Liver (tissue), 9 donors: Measurements from ENCODE around the gene RARG. TPM values are rescaled to one million over a fixed set of nuclear protein-coding genes. Genes with fewer than 3 reads are reported as not detected.

Experiments
- DNase-seq: peaks from one replicate; pipeline ENCODE4 v3.0.0-alpha.2; 2017; ENCODE audit warnings: low spot score
- H3K27ac ChIP-seq, 2 donors: one replicate each; pipeline ENCODE4 v1.7.0; 2013; ENCODE audit warnings: inconsistent platforms in 2 of 2, low read length in 2 of 2, control low read depth in 1 of 2, low read depth in 1 of 2, mild to moderate bottlenecking in 1 of 2
- H3K27me3 ChIP-seq, 4 donors: one replicate each; pipeline versions ENCODE4 v1.6.1 to v1.7.0; 2013; ENCODE audit warnings: low read length in 3 of 4, inconsistent platforms in 1 of 4, mild to moderate bottlenecking in 1 of 4, moderate library complexity in 1 of 4; ENCODE audit not compliant: control insufficient read depth in 4 of 4, insufficient read depth in 4 of 4
- H3K36me3 ChIP-seq, 4 donors: one replicate each; pipeline versions ENCODE4 v1.6.1 to v1.7.0; 2013; ENCODE audit warnings: low read length in 3 of 4, mild to moderate bottlenecking in 3 of 4, low read depth in 1 of 4, moderate library complexity in 1 of 4; ENCODE audit not compliant: control insufficient read depth in 4 of 4, insufficient read depth in 3 of 4
- H3K4me1 ChIP-seq, 4 donors: one replicate each; pipeline versions ENCODE4 v1.6.1 to v1.7.0; 2013; ENCODE audit warnings: low read length in 3 of 4, mild to moderate bottlenecking in 3 of 4, moderate library complexity in 1 of 4; ENCODE audit not compliant: control insufficient read depth in 4 of 4, insufficient read depth in 4 of 4
- H3K4me3 ChIP-seq, 3 donors: one replicate each; pipeline versions ENCODE4 v1.6.1 to v1.7.0; 2013; ENCODE audit warnings: low read length in 3 of 3, control low read depth in 1 of 3, low read depth in 1 of 3, mild to moderate bottlenecking in 1 of 3
- H3K9ac ChIP-seq, 2 donors: one replicate each; pipeline ENCODE4 v1.7.0; 2013; ENCODE audit warnings: low read length in 2 of 2, mild to moderate bottlenecking in 2 of 2, moderate library complexity in 2 of 2, control low read depth in 1 of 2, low read depth in 1 of 2
- H3K9me3 ChIP-seq, 4 donors: one replicate each; pipeline versions ENCODE4 v1.6.1 to v1.7.0; 2013; ENCODE audit warnings: low read length in 3 of 4; ENCODE audit not compliant: control insufficient read depth in 4 of 4
- ATF3 ChIP-seq: IDR thresholded peaks from 2 replicates; pipeline ENCODE4 v1.6.1; 2016; ENCODE audit warnings: antibody characterized with exemption
- CTCF ChIP-seq: fragments of 150-350 bp; IDR thresholded peaks from 2 replicates; pipeline ENCODE4 v1.5.1; 2017; ENCODE audit warnings: improper control_type of control experiment, low read depth, low read length; ENCODE audit not compliant: missing input control
- EGR1 ChIP-seq, 2 donors: IDR thresholded peaks; 2 replicates each; pipeline ENCODE4 v1.6.1; 2016 to 2018; ENCODE audit warnings: antibody characterized with exemption in 2 of 2, low read depth in 2 of 2
- FOXA1 ChIP-seq: IDR thresholded peaks from 2 replicates; pipeline ENCODE4 v1.6.1; 2016; ENCODE audit warnings: antibody characterized with exemption
- FOXA2 ChIP-seq: IDR thresholded peaks from 2 replicates; pipeline ENCODE4 v1.6.1; 2016; ENCODE audit warnings: antibody characterized with exemption
- GABPA ChIP-seq, 2 donors: IDR thresholded peaks in 1 of 2; conservative IDR thresholded peaks in 1 of 2; 2 replicates each; pipeline ENCODE4 v1.6.1; 2016; ENCODE audit warnings: antibody characterized with exemption in 2 of 2, mild to moderate bottlenecking in 1 of 2, moderate library complexity in 1 of 2
- HNF4A ChIP-seq, 2 donors: conservative IDR thresholded peaks; 2 replicates each; pipeline ENCODE4 v1.6.1; 2016; ENCODE audit warnings: antibody characterized with exemption in 2 of 2, mild to moderate bottlenecking in 2 of 2
- HNF4G ChIP-seq: IDR thresholded peaks from 2 replicates; pipeline ENCODE4 v1.6.1; 2016; ENCODE audit warnings: antibody characterized with exemption
- NR2F2 ChIP-seq: IDR thresholded peaks from 2 replicates; pipeline ENCODE4 v1.6.1; 2016; ENCODE audit warnings: antibody characterized with exemption
- RAD21 ChIP-seq, 2 donors: IDR thresholded peaks; 2 replicates each; pipeline ENCODE4 v1.6.1; 2016; ENCODE audit warnings: antibody characterized with exemption in 2 of 2, mild to moderate bottlenecking in 2 of 2
- RXRA ChIP-seq, 2 donors: IDR thresholded peaks; 2 replicates each; pipeline ENCODE4 v1.6.1; 2017 to 2018; ENCODE audit warnings: antibody characterized with exemption in 2 of 2, mild to moderate bottlenecking in 1 of 2
- SP1 ChIP-seq: IDR thresholded peaks from 2 replicates; pipeline ENCODE4 v1.6.1; 2018; ENCODE audit warnings: antibody characterized with exemption, mild to moderate bottlenecking
- TAF1 ChIP-seq: conservative IDR thresholded peaks from 2 replicates; pipeline ENCODE4 v1.6.1; 2016; ENCODE audit warnings: antibody characterized with exemption, mild to moderate bottlenecking
- YY1 ChIP-seq: IDR thresholded peaks from 2 replicates; pipeline ENCODE4 v1.6.1; 2016; ENCODE audit warnings: antibody characterized with exemption, mild to moderate bottlenecking
- ZBTB33 ChIP-seq: IDR thresholded peaks from 2 replicates; pipeline ENCODE4 v1.6.1; 2016; ENCODE audit warnings: antibody characterized with exemption
- WGBS: extraction: QIAGEN DNeasy Blood & Tissue Kit; methylation state at CpG from one replicate; pipeline ENCODE4 v1.1.7; 2013; 5-methylcytosine and 5-hydroxymethylcytosine counted together
- polyA plus RNA-seq, 2 donors: library from polyadenylated mRNA; stranded (reverse) in 1 of 2; unstranded in 1 of 2; fragments of 200-250 nt in 1 of 2; fragments of >200 nt in 1 of 2; fragmentation: Nextera tagmentation in 1 of 2; extraction: Ambion mirVana in 1 of 2; gene quantifications; one replicate each; pipeline versions ENCODE4 v1.2.1 to v1.2.3, GENCODE V29; 2013 to 2015
- total RNA-seq, 2 donors: library from RNA; depleted of rRNA; stranded (reverse); fragments of >200 nt; gene quantifications; one replicate each; pipeline ENCODE4 v1.2.3, GENCODE V29; 2014
- donor health status: healthy.
- donor health status: healthy.
- donor health status: healthy.
- donor health status: healthy.
- donor health status: healthy.

RARG gene
- total and polyA plus RNA-seq, 4 donors, result 1.7 to 3.1 (median 2.7) TPM

DNA sequence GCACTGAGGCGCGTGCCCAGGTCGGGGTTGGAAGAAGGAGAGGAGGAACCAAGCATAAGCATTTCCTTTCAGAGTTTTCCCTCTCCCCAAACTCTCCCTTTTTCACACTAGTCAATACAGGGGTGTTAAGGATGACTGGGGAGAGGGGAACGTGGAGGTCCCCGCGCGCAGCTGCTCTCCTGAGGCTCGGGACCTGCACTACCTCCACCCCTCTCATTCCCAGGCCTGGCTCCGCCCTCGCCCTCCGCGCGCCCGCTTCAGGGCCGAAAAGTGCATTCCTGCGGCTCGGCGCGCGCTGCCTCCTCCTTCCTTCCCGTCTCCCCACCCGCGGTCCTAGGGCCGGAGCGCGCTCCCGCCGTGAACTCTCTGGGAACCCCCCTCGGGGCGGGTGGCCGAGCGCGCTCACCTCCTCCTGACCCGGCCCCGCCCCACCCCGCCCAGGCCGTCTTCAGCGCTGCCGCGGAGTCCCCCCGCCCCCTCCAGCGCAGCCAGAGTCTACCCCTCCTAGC lies 11.3 kb downstream of the RARG start:
- Histone ChIP-seq H3K27ac (peak overlapping the region; percentile 97 to 98), H3K27me3 (no peaks in the 10 kb centered on the region), H3K9ac (no peak overlapping the region), H3K36me3 (no peaks in the 10 kb centered on the region), H3K9me3 (no peaks in the 10 kb centered on the region), H3K4me3 (peak overlapping the region; percentile 57 to 82 (median 72)), H3K4me1 (peaks cover 0 to 22% (median 10%) of the 10 kb centered on the region in 4 donors)
- TF ChIP-seq RXRA (IDR thresholded peaks at IDR 0.05) (peak; percentile 65 to 74), HNF4A (conservative IDR thresholded peaks at IDR 0.05) (no peak), RAD21 (IDR thresholded peaks at IDR 0.05) (peak in 1 of 2 donors; percentile 14), EGR1 (IDR thresholded peaks at IDR 0.05; ENCODE audit: low read depth in 2 of 2) (no peak), GABPA (IDR thresholded peaks at IDR 0.05 in 1 of 2, conservative IDR thresholded peaks at IDR 0.05 in 1 of 2) (no peak), FOXA2 (no peak), ATF3 (no peak), SP1 (peak; percentile 39), NR2F2 (no peak)
- WGBS, result under 1% methylated on average over 42 of the region's 42 CpGs
- peak; percentile 71 for DNase-seq

DNA sequence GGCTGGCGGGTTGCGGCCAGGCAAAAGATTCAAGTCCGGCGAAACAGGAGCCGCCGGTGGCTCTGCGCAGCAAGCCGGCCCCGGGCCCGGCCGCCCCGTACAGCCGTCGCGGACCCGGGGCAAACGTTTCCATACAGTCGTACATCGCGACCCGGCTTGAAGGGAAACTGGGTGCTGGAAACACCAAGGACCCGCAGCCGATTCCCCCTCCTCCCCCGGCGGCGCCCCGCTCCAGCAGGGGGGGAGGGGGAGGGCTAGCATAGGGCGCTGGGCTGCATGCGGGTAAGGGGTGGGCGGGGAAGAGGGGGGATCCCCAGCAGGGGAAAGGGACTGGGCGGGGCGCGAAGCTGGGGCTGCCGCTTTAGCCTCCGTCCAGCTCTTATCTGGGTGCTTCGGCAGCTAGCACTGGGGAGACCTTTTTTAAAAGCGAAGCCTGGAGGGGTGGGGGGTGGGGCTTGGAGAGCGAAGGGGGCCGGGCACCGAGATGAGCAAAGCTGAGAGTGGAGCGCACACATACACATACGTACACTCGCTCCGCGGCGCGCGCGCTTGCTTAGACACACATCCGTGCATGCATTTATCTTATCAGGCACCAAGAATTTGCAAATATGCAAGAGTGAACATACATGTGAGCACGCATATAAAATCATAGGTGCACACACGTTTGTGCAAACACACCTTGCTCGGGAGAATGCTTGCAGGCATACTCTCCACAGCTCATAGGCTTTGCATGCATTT lies 11.9 kb downstream of the RARG start:
- H3K36me3 ChIP-seq, result no peaks in the 10 kb centered on the region
- no peak for TF ChIP-seq FOXA2
- no peak for TF ChIP-seq TAF1
- TF ChIP-seq CTCF, result no peak
- TF ChIP-seq RXRA (IDR thresholded peaks at IDR 0.05), result no peak
- no peaks in the 10 kb centered on the region for H3K27me3 ChIP-seq
- no peaks in the 10 kb centered on the region for H3K9me3 ChIP-seq
- no peak overlapping the region for H3K9ac ChIP-seq
- 6% methylated on average over 52 of the region's 53 CpGs for WGBS
- H3K4me3 ChIP-seq, result peak overlapping the region; percentile 57 to 82 (median 72)
- no peak for DNase-seq
- peak overlapping the region; percentile 97 to 98 for H3K27ac ChIP-seq
- H3K4me1 ChIP-seq, result peaks cover 0 to 26% (median 10%) of the 10 kb centered on the region in 4 donors

- peak overlapping the region in 2 of 3 donors; percentile 52 to 57 for H3K4me3 ChIP-seq
- H3K36me3 ChIP-seq, result no peaks in the 10 kb centered on the region
- H3K27me3 ChIP-seq, result no peaks in the 10 kb centered on the region
- peaks cover 0 to 28% (median 10%) of the 10 kb centered on the region in 4 donors for H3K4me1 ChIP-seq
- peak overlapping the region; percentile 39 to 98 for H3K27ac ChIP-seq
- peak overlapping the region in 1 of 2 donors; percentile 28 for H3K9ac ChIP-seq
- WGBS, result 32% methylated on average over 27 of the region's 27 CpGs
- no peak for DNase-seq
- no peaks in the 10 kb centered on the region for H3K9me3 ChIP-seq
- TF ChIP-seq ZBTB33 (no peak), HNF4A (conservative IDR thresholded peaks at IDR 0.05) (no peak), HNF4G (no peak), SP1 (no peak), FOXA1 (no peak), RXRA (IDR thresholded peaks at IDR 0.05) (no peak), NR2F2 (no peak), YY1 (no peak), RAD21 (IDR thresholded peaks at IDR 0.05) (no peak), CTCF (no peak), GABPA (IDR thresholded peaks at IDR 0.05 in 1 of 2, conservative IDR thresholded peaks at IDR 0.05 in 1 of 2) (no peak), TAF1 (no peak)
Observed at GRCh38 chr12:53219292-53219955, 12.6 kb downstream of the RARG start.
